ENCODE results near the gene SPATA33. TPM values are rescaled to one million over a fixed set of nuclear protein-coding genes. Genes with fewer than 3 reads are reported as not detected.

Gene SPATA33
- total RNA-seq, 2 experiments from 2014 or later: 8.1 to 9.2 TPM

GRCh38 chr16:89638455-89638854, 19.2 kb upstream of the SPATA33 start:
- Mint-ChIP-seq H3K4me3 (no peak overlapping the region), H3K27ac (no peak overlapping the region), H3K4me1 (peaks cover 7% of the 10 kb centered on the region)

DNA sequence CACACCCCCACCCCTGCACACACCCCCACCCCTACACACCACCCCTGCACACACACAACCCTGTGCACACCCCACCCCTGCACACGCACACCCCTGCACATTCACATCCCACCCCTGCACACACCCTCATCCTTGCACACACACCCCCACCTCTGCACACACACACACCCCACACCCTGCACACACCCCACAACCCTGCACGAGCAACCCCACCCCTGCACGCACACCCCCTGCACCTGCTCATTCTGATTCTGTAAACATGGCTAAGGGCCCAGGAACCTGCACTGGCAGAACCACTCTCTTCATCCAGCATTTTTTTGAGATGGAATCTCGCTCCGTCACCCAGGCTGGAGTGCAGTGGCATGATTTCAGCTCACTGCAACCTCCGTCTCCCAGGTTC, 18.3 kb upstream of the SPATA33 start:
- POLR2A ChIA-PET: no interaction called here
- no peaks in the 10 kb centered on the region for H3K9me3 Mint-ChIP-seq
- no peak for DNase-seq
- no peaks in the 10 kb centered on the region for H3K27me3 Mint-ChIP-seq
- H3K36me3 Mint-ChIP-seq (ENCODE audit: low read depth): no peaks in the 10 kb centered on the region
- CTCF ChIA-PET: no interaction called here
- H3K4me1 Mint-ChIP-seq: peaks cover 7% of the 10 kb centered on the region
- H3K27ac Mint-ChIP-seq: no peak overlapping the region
- H3K4me3 Mint-ChIP-seq: no peak overlapping the region

More at GRCh38 chr16:89638455-89638854, 19.2 kb upstream of the SPATA33 start:
- Mint-ChIP-seq H3K27me3 (no peaks in the 10 kb centered on the region), H3K9me3 (no peaks in the 10 kb centered on the region), H3K36me3 (ENCODE audit: low read depth) (no peaks in the 10 kb centered on the region)
- ChIA-PET POLR2A (no interaction called here), CTCF (no interaction called here)
- DNase-seq: no peak

GRCh38 chr16:89641458-89642119, 16.0 kb upstream of the SPATA33 start:
- H3K9me3 Mint-ChIP-seq: no peaks in the 10 kb centered on the region
- no peak for DNase-seq
- H3K27ac Mint-ChIP-seq: no peak overlapping the region
- ChIA-PET CTCF (interaction anchor here (0.5 to 0.7 kb wide), 2 partner anchors 10 to 58 kb away, joined by 3 read pairs; no protein-coding TSS in a partner anchor), POLR2A (interaction anchor here (1.2 to 1.6 kb wide), 4 partner anchors 12 to 96 kb away, joined by 3 to 5 read pairs (median 4); no protein-coding TSS in a partner anchor)
- peaks cover 7% of the 10 kb centered on the region for H3K4me1 Mint-ChIP-seq
- H3K27me3 Mint-ChIP-seq: no peaks in the 10 kb centered on the region
- peaks cover 15% of the 10 kb centered on the region for H3K36me3 Mint-ChIP-seq (ENCODE audit: low read depth)
- H3K4me3 Mint-ChIP-seq: no peak overlapping the region

DNA sequence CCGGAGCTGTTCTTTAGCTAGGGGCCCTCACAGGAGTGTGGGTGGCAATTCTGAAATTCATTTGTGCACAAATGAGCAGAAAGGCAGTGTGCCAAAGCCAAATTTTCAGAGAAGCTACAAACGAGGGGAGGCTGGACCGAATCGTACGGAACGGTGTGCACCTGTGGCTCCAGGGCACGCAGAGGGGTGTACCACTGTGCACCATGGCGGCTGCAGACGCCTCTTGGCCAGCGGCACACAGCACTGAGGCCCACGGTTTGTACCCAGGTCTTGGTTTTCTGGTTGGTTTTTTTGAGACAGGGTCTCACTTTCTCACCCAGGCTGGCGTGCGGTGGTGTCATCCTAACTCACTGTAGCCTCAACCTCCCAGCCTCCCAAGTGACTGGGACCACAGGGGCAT, 15.1 kb upstream of the SPATA33 start:
- POLR2A ChIA-PET: interaction anchor here (1.2 kb wide), 1 partner anchor 95 kb away, joined by 3 read pairs; no protein-coding TSS in a partner anchor

GRCh38 chr16:89643769-89644300, 13.8 kb upstream of the SPATA33 start:
- Mint-ChIP-seq H3K27me3 (no peaks in the 10 kb centered on the region), H3K4me3 (no peak overlapping the region), H3K36me3 (ENCODE audit: low read depth) (peaks cover 20% of the 10 kb centered on the region), H3K9me3 (no peaks in the 10 kb centered on the region), H3K27ac (no peak overlapping the region), H3K4me1 (peaks cover 7% of the 10 kb centered on the region)
- DNase-seq: no peak
- ChIA-PET CTCF (no interaction called here), POLR2A (no interaction called here)

More for the DNA sequence above, 15.1 kb upstream of the SPATA33 start:
- Mint-ChIP-seq H3K27ac (no peak overlapping the region), H3K9me3 (no peaks in the 10 kb centered on the region), H3K4me3 (no peak overlapping the region), H3K36me3 (ENCODE audit: low read depth) (peaks cover 20% of the 10 kb centered on the region), H3K27me3 (no peaks in the 10 kb centered on the region), H3K4me1 (peaks cover 7% of the 10 kb centered on the region)
- CTCF ChIA-PET: interaction anchor here (0.5 kb wide), 1 partner anchor 57 kb away, joined by 3 read pairs; no protein-coding TSS in a partner anchor
- DNase-seq: no peak

DNA sequence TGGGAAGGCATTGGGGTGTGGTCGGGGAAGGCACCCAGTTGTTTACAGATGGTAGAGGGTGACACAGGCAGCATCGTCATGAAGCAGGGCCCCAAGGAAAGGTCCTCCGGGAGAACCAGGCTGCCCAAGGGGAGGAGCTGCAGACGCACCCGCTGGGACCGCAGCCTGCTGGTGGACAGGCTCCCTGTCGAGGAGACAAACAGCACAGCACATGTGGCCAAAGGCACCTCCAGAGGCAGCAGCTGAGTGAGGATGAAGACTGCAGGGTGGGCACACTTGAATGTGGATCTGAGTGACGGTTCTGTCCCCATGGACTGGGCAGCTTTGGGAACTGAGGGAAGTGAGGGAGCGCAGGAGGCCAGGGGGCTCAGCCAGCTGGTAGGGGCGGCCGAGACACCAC, 12.5 kb upstream of the SPATA33 start:
- peaks cover 7% of the 10 kb centered on the region for H3K4me1 Mint-ChIP-seq
- H3K27me3 Mint-ChIP-seq: no peaks in the 10 kb centered on the region
- H3K27ac Mint-ChIP-seq: no peak overlapping the region
- peaks cover 25% of the 10 kb centered on the region for H3K36me3 Mint-ChIP-seq (ENCODE audit: low read depth)
- ChIA-PET POLR2A (no interaction called here), CTCF (no interaction called here)
- DNase-seq: no peak
- H3K9me3 Mint-ChIP-seq: no peaks in the 10 kb centered on the region
- no peak overlapping the region for H3K4me3 Mint-ChIP-seq

- H3K4me3 Mint-ChIP-seq: no peak overlapping the region
- ChIA-PET CTCF (no interaction called here), POLR2A (no interaction called here)
- H3K27ac Mint-ChIP-seq: no peak overlapping the region
- H3K9me3 Mint-ChIP-seq: no peaks in the 10 kb centered on the region
- no peaks in the 10 kb centered on the region for H3K27me3 Mint-ChIP-seq
- H3K36me3 Mint-ChIP-seq (ENCODE audit: low read depth): peaks cover 31% of the 10 kb centered on the region
- DNase-seq: no peak
- no peaks in the 10 kb centered on the region for H3K4me1 Mint-ChIP-seq
Measured at GRCh38 chr16:89646270-89646669, 11.4 kb upstream of the SPATA33 start.

DNA sequence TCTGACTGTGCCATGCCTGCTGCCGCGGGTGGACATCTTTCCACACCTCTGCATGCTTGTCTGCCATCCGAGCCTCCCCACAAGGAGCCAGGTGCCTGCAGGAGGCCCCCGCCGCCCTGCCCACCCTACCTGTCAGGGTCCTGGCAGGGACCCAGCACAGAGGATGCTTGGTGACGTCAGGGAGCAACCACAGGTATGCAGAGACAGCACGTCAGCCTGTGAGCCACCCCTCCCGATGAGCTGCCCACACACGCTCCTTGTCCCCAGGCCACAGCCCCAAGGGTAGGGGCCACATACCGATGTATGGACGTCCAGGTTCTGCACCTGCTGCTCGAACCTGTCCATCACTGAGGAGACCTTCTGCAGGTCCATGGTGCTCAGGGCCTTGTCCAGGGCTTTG, 10.7 kb upstream of the SPATA33 start:
- H3K4me3 Mint-ChIP-seq: no peak overlapping the region
- no peaks in the 10 kb centered on the region for H3K4me1 Mint-ChIP-seq
- no peak for DNase-seq
- ChIA-PET CTCF (no interaction called here), POLR2A (no interaction called here)
- H3K9me3 Mint-ChIP-seq: no peaks in the 10 kb centered on the region
- peaks cover 31% of the 10 kb centered on the region for H3K36me3 Mint-ChIP-seq (ENCODE audit: low read depth)
- no peak overlapping the region for H3K27ac Mint-ChIP-seq
- no peaks in the 10 kb centered on the region for H3K27me3 Mint-ChIP-seq

DNA sequence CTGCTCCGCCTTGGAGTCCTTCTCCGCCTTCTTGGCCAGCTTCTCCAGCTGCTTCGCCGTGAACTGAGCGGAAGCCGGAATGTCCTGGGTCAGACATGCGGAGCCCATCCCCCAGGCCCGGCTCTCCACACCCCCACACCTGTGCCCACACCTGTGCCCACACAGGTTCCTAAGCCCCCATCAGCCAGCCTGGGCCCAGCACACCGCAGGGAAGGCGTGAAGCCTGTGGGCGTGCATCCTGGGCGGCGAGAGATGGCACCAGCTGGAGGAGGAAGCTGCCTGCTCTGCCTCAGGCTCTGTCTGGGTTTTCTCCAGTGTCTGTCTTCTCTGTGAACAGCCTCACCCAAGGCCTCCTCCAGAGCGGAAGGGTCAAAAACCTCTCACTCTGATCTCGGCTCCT, 6.1 kb upstream of the SPATA33 start:
- Mint-ChIP-seq H3K36me3 (ENCODE audit: low read depth) (peaks cover 24% of the 10 kb centered on the region), H3K27ac (no peak overlapping the region), H3K4me1 (peaks cover 23% of the 10 kb centered on the region), H3K27me3 (no peaks in the 10 kb centered on the region), H3K9me3 (no peaks in the 10 kb centered on the region), H3K4me3 (no peak overlapping the region)
- POLR2A ChIA-PET: no interaction called here
- CTCF ChIA-PET: interaction anchor here (1.5 kb wide), 1 partner anchor 10 kb away, joined by 3 read pairs; no protein-coding TSS in a partner anchor
- DNase-seq: no peak

DNA sequence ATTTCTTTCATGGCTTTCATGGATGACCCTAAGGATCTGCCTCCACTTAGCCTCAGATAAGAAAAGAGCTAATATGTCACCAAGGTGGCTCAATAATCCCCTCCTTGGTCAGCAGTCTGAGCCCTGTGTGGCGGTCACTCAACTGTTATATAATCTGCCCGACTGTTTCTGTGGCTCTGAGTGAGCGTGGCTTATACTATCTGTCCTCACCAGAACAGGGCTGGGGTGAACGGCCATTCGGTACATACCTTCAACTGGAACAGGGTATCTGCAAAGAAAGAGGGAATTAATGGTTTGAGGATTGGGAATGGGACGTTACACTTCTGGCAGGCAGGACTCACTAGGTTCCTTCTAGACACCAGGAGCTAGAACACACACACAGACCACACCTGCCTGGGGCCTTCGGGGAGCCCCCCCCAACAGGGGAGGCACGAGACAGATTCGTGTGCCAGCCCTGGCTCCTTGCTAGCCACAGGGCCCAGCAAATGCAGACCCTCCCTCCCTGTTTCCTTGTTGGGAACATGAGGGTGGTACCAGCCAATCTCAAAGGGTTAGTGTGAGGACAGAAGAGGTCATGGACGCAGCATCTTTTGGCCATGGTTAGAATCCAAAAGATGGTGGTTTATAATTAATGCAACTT, 3.9 kb upstream of the SPATA33 start:
- ChIA-PET CTCF (interaction anchor here (1.1 kb wide), 1 partner anchor 96 kb away, joined by 6 read pairs; no protein-coding TSS in a partner anchor), POLR2A (interaction anchor here (0.8 to 2.1 kb wide), 2 partner anchors 12 to 33 kb away, joined by 3 to 5 read pairs; partner anchors contain the start of gene CDK10)
- Mint-ChIP-seq H3K36me3 (ENCODE audit: low read depth) (peaks cover 19% of the 10 kb centered on the region), H3K4me1 (peaks cover 32% of the 10 kb centered on the region), H3K27ac (peak overlapping the region; percentile 11), H3K27me3 (no peaks in the 10 kb centered on the region), H3K9me3 (no peaks in the 10 kb centered on the region), H3K4me3 (no peak overlapping the region)
- DNase-seq: no peak

DNA sequence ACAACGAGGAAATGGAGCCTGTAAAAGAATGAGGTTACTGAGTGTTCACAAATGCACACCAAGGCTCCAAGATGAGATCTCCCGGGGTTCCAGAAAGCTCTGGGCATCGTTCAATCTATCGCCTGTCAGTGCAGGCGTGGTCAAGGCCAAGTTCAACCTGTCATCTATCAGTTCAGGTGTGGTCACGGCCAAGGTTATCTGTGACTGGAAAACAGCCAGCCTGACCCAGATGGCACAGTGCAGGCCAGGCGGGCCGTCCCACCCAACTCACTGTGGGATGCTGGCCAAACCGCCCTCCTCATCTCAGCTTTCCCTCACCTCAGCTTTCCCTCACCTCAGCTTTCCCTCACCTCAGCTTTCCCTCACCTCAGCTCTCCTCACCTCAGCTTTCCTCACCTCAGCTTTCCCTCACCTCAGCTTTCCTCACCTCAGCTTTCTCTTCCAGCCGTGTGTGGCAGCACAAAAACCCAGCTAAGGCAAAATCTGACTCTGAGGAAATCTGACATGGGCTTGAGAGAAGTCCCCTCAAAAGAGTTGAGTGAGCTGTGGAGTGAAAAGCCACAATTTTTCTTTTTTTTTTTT, 2.5 kb upstream of the SPATA33 start:
- POLR2A ChIA-PET: interaction anchor here (0.9 to 1.1 kb wide), 2 partner anchors 93 to 437 kb away, joined by 3 read pairs; partner anchors contain the start of gene ZNF778
- peaks cover 20% of the 10 kb centered on the region for H3K36me3 Mint-ChIP-seq (ENCODE audit: low read depth)

GRCh38 chr16:89656435-89657121, 1.1 kb upstream of the SPATA33 start:
- ChIA-PET CTCF (no interaction called here), POLR2A (interaction anchor here (0.7 to 1.7 kb wide), 5 partner anchors 41 to 394 kb away, joined by 3 to 5 read pairs (median 4); no protein-coding TSS in a partner anchor)
- H3K9me3 Mint-ChIP-seq: no peaks in the 10 kb centered on the region
- peaks cover 49% of the 10 kb centered on the region for H3K4me1 Mint-ChIP-seq
- H3K27ac Mint-ChIP-seq: peak overlapping the region; percentile 72
- H3K27me3 Mint-ChIP-seq: no peaks in the 10 kb centered on the region
- no peak for DNase-seq
- peaks cover 28% of the 10 kb centered on the region for H3K36me3 Mint-ChIP-seq (ENCODE audit: low read depth)
- H3K4me3 Mint-ChIP-seq: peak overlapping the region; percentile 90

More for the DNA sequence above, 2.5 kb upstream of the SPATA33 start:
- peak overlapping the region; percentile 2 for H3K4me3 Mint-ChIP-seq
- DNase-seq: no peak
- no peaks in the 10 kb centered on the region for H3K27me3 Mint-ChIP-seq
- CTCF ChIA-PET: no interaction called here
- no peaks in the 10 kb centered on the region for H3K9me3 Mint-ChIP-seq
- peak overlapping the region; percentile 44 for H3K27ac Mint-ChIP-seq
- H3K4me1 Mint-ChIP-seq: peaks cover 42% of the 10 kb centered on the region

All from activated CD4-positive, alpha-beta memory T cell treated with anti-CD3 and anti-CD28 coated beads, Interleukin-2, amount 10 ng/mL, durations not matched to agents 7 days and 5 days (primary cell).